HG02588 (cell line): ENCODE measurements around the gene HLA-F.

Experiments used
- ATAC-seq: cut with Tn5 transposase; IDR thresholded peaks from one replicate; pipeline ENCODE4 v1.9.1; 2021; ENCODE audit warnings: mild to moderate bottlenecking, moderate library complexity; ENCODE audit not compliant: unreplicated experiment

The HLA-F gene

GRCh38 chr6:29742127-29742526, 18.9 kb downstream of the HLA-F start:
- no peak for ATAC-seq

GRCh38 chr6:29743025-29743424, 19.8 kb downstream of the HLA-F start:
- no peak for ATAC-seq

DNA sequence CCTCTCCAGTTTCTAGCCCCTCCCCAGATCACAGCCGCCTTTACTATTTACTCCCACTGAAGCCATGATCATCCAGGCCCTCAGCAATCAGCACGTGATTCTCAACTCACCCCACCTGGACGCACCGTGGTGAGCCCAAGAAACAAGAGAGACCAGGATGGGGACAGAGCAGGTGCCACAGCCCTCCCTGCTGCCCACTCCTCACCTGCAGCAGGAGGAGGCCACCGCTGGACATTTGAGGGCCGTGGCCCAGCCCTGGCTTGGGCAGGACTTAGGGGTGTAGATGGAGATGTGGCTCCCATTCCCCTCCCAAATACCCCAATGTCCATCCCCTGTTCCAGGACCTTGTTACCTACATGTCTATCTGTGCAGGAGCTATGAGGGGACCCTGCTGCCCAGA, 20.3 kb downstream of the HLA-F start:
- no peak for ATAC-seq

DNA sequence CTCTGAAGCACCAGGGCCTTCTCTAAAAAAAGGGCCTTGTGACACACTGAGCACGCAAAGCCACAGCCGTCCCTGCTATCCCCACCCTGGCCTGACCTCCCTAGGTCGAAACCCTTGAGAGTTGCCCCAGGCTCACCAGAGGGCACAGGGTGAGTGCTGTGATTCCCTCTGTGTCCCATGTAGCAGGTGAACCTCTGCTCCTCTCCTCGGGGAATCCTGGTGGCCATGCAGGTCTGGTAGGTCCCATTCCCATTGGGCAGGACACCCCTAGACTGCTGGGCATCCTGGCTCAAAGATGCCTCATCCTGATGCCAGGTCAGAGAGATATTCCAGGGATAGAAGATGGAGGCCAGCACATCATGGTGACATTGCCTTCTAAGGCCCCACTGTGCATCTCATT, 20.9 kb downstream of the HLA-F start:
- ATAC-seq = no peak

- ATAC-seq = no peak
Observed at GRCh38 chr6:29744621-29745020, 21.4 kb downstream of the HLA-F start.

- no peak for ATAC-seq
Observed at GRCh38 chr6:29745386-29745785, 22.2 kb downstream of the HLA-F start.

DNA sequence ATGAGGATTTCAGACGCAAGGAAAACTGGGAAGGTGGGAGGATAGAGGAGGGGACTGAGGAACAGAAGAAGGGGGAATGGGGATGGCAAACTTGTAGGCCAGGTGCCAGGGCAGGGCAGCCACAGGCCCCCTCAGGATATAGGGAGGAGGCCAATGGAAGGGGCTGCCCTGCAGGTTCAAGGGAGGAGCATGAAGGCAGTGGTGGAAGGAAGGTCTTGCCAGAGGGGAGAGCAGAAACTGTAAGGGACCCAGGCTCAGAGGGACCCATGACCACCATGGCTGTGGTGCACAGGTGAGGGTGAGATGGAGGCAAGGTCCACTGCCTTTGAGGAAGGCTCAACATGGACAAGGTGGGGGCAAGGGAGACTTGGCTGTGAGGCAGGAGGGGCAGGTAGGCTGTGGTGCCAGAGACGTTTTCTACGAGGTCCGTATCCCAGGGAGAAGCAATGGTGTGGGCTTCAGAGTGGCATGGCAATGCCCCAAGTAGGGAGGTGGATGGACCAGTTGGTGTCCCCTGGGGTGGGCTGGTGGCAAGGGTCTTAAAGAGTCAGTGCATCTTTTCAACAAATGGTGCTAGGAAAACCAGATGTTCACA, 22.7 kb downstream of the HLA-F start:
- no peak for ATAC-seq

GRCh38 chr6:29746846-29747687, 23.8 kb downstream of the HLA-F start:
- ATAC-seq = no peak

GRCh38 chr6:29747688-29748250, 24.5 kb downstream of the HLA-F start:
- no peak for ATAC-seq

- ATAC-seq = peak; percentile 74
Observed at GRCh38 chr6:29748391-29749307, 25.4 kb downstream of the HLA-F start.

DNA sequence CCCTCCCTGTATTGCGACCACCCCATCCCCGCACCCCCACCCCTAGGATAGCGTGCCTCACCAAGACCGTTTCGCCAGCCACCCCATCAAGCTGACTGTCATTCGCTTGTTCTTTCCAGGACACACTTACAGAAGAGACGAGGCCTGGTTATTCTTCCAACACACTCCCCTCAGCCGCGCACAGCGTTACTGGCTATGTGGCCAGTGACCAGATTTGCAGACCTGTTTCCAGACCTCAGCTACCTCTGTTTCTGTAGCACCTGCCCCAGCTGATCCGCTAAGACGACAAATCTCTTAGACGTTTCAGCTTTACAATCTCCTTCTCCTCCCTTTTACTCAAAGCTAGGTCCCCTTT, 26.1 kb downstream of the HLA-F start:
- peak; percentile 10 for ATAC-seq

DNA sequence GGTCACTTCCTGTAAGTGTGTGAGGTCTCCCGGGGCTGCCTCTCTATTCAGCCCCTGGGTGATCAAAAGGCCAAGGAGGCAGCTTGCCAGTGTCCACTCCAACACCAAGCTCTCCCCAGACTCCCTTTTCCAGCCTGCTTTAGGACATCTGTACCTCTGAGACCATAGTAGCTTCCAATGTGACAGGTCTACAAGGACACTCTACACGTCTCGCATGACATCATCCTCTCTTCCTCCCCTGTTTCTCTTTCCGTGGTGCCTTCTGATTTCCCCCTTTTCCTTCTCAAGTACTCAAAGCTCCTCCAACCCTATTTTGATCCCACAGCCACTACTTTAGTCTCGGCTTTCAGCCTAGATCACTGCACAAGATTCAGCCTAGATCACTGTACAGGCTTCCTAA, 26.4 kb downstream of the HLA-F start:
- no peak for ATAC-seq

DNA sequence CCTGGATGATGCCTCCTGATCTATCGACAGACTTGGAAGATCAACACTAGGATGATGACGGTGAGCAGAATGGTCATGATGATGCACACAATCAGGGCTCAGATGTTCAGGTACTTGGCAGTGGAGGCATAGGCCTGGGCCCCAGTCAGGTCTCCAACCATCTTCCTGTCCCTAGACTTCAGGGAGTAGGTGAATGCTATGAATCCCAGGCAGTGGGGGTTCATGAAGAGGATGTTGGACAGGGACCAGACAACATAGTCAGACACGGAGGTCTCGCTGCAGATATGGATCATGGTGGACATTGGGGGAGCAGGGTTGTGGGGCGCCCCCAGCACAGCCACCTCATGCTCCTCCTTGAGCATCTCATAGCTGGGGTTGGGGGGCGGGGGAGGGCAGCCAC, 27.5 kb downstream of the HLA-F start:
- no peak for ATAC-seq

DNA sequence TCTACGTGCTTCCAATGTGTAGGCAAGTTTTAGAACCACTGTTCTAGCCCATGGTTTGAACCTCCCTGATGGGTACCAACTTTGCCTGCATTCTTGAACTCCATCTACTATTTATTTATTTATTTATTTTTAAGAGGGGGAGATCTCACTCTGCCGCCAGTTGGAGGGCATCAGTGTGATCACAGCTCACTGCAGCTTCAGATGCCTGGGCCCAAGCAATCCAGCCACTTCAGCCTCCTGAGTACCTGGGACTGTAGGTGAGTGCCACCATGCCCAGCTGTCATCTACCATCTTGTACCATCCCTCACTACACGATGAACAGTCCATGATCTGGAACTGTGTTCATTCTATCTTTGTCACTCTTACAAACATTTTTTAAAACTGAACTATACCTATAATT, 28.2 kb downstream of the HLA-F start:
- ATAC-seq = no peak

- peak; percentile 61 for ATAC-seq
Observed at GRCh38 chr6:29752451-29753308, 29.4 kb downstream of the HLA-F start.

DNA sequence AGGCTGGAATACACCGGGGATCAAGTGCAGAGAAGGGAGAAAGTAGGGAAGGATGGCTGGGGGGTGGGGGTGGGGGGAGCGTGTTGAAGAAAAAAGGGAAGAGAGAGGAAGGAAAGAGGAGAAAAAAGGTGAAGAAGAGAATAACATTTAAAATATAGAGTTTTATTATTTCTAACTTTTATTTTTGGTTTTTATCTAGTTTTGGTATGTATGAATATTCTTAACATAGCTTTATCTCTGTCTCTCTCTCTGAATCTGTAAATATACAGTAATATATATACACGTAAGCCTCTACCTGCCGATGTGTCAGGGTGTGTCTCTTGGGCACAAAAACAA, 30.0 kb downstream of the HLA-F start:
- ATAC-seq = no peak

DNA sequence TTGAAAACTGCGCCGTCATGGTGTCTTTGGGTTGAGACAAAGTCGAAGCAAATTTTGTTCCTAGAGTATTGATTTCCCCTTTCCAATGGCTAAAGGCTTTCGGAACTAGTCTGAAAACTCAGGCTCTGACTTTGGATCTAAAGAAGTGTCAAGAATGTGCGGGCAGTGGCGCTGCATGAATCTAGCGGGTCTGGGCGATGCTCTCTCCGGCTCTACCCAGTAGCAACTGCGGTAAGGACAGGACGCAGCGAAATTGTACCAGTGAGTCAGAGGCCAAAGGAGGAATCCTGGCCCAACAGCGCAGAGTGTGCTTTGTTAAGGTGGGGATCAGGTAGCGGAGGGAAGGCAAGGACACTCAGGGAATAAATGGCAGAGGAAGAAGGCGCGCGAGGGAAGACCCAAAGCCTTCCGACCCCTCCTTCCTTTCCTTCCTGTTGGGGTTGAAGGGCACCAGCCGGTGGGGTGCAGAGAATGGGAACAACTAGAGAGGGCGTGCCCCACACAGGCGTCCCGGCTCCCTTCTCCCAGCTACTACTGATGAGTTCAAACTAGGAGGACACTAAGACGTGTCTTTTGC, 32.1 kb downstream of the HLA-F start:
- ATAC-seq = no peak

DNA sequence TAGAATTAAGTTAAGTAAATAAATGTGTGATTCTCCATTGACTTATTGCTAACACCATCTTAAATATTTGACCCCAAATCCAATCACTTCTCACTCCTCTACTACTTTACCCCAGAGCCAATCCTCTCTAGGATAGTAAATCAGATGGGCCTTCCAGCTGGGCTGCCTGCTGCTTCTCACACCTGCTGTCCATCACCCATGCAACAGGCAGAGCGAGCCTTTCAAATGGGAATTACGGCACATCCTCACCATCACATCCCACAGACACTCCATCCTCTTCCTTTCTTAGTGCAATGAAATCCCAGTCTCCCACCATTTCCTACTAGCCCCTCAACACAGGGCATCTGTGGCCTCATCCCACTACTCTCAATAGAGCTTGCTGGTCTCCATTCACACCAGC, 34.0 kb downstream of the HLA-F start:
- ATAC-seq = no peak

DNA sequence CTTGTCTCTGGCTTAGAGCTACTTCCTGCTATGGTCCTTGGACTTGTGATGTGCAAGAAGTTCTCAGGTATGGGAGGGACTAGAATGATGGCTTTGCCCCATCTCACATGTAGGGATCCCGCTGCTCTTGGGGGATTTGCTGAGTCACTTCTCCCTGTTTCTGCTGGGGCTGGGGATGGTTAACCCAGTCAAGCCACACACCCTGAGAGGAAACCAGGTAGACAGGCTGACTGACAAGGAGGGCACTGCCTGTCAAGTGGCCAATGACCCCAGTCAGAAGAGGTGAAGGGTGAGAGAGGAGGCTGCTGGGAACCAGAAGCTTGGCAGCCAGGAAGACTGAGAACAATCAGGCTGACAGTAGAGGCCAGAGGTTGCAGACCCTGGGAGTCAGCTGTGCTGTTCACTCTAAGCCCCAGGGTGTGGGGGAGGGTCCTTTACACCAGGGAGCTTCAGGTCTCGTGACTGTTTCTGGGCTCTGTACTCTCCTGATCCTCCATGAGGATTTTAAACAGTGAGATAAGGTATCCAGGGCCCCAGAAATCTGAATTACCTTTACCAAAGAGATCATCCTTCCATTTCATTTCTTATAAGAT, 34.6 kb downstream of the HLA-F start:
- no peak for ATAC-seq

GRCh38 chr6:29758761-29759160, 35.5 kb downstream of the HLA-F start:
- no peak for ATAC-seq
